KOPT-K1 (cell line): ENCODE measurements around the gene DLGAP4.
A peak's percentile ranks its signal among the peaks of the same experiment; 100 is the strongest.

Experiments
- H3K27ac ChIP-seq: fragments of 200-600 bp; sonication (generic); 2 replicates; pipeline ENCODE4 v1.5.1; 2016; ENCODE audit warnings: antibody characterized with exemption, mild to moderate bottlenecking, low read depth, low read length; ENCODE audit not compliant: poor library complexity, severe bottlenecking
- H3K36me3 ChIP-seq: fragments of 200-600 bp; sonication (generic); 2 replicates; pipeline ENCODE4 v1.5.1; 2017; ENCODE audit warnings: antibody characterized with exemption, mild to moderate bottlenecking, low read length, moderate library complexity; ENCODE audit not compliant: insufficient read depth
- H3K9me3 ChIP-seq: fragments of 200-600 bp; sonication (generic); 2 replicates; pipeline ENCODE4 v1.5.1; 2017; ENCODE audit warnings: antibody characterized with exemption, low read length, mild to moderate bottlenecking; ENCODE audit not compliant: insufficient read depth, poor library complexity, severe bottlenecking

The DLGAP4 gene

GRCh38 chr20:36491901-36492617 is 185.9 kb downstream of the DLGAP4 start:
- H3K27ac ChIP-seq, result peak overlapping the region; percentile 71
- H3K9me3 ChIP-seq, result no peaks in the 10 kb centered on the region
- H3K36me3 ChIP-seq, result peaks cover 4% of the 10 kb centered on the region; the same call in 1 of the 2 replicates

GRCh38 chr20:36493051-36493800 is 187.1 kb downstream of the DLGAP4 start:
- H3K27ac ChIP-seq, result no peak overlapping the region

GRCh38 chr20:36493801-36494114 is 187.6 kb downstream of the DLGAP4 start:
- no peaks in the 10 kb centered on the region for H3K9me3 ChIP-seq
- no peak overlapping the region for H3K27ac ChIP-seq
- peaks cover 12% of the 10 kb centered on the region; the same call in 1 of the 2 replicates for H3K36me3 ChIP-seq

More at GRCh38 chr20:36493051-36493800, 187.1 kb downstream of the DLGAP4 start:
- Histone ChIP-seq H3K36me3 (peaks cover 12% of the 10 kb centered on the region; the same call in 1 of the 2 replicates), H3K9me3 (no peaks in the 10 kb centered on the region)

- peaks cover 23% of the 10 kb centered on the region; the same call in 1 of the 2 replicates for H3K36me3 ChIP-seq
- no peaks in the 10 kb centered on the region for H3K9me3 ChIP-seq
- H3K27ac ChIP-seq, result no peak overlapping the region
Observed at GRCh38 chr20:36496707-36497669, 190.8 kb downstream of the DLGAP4 start.

DNA sequence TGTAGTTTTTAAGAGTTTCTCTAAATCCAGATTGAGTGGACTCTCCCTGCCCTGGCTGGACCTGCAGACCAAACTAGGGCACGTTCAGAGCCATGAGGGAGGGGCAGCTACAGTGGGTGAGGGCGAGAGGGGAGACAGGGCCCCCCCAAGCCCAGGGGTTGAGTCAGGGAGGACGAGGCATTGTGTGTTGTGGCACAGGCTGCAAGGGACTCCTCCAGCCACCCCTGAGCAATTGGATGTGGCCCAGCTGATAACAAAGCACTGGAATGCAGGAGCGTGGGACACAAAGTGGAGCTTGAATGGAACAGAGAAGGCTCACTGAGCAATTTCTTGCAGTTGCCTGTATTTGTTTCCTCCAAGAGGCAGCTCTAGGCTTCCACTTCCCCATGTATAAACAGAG is 191.7 kb downstream of the DLGAP4 start:
- no peak overlapping the region for H3K27ac ChIP-seq
- H3K36me3 ChIP-seq, result peaks cover 24% of the 10 kb centered on the region; the same call in 1 of the 2 replicates
- H3K9me3 ChIP-seq, result no peaks in the 10 kb centered on the region

DNA sequence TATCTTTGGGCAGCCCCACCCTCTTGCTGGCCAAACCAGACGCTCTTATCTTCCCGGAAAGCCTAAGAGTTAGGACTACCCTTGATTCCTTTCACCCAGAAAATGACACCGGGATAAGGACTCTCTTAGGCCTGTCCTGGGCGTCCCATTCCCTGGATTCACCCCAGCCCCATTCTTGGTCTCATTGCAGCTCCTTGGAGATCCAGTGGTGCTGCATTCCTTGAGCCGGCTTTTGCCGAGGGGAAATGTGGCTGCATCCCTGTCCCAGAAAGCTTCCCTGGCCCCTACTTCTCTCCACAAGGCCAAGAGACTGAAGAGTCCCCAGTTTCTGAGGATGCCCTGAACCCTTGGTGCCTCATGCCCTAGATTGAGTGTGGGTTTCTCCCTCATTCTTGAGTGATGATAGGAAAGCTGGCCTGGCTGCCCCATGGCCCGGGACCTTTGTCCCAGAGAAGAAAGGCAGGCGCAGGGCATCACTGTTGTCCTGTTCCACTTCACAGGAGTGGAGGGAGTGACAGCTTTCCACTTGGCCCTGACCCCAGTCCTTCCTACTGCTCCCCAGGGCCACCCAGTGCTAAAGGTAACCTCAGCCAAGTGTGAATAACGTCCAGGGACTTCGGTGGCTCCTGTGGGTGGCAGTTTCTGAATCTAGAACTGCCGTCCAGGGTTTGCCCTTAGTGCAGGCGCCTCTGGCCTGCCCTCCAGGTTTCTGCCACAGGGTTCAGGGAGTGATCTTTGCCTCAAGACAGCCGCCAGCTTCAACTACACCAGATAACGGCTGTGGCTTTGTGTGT is 192.4 kb downstream of the DLGAP4 start:
- Histone ChIP-seq H3K27ac (no peak overlapping the region), H3K36me3 (peaks cover 27% of the 10 kb centered on the region; the same call in 1 of the 2 replicates), H3K9me3 (no peaks in the 10 kb centered on the region)

DNA sequence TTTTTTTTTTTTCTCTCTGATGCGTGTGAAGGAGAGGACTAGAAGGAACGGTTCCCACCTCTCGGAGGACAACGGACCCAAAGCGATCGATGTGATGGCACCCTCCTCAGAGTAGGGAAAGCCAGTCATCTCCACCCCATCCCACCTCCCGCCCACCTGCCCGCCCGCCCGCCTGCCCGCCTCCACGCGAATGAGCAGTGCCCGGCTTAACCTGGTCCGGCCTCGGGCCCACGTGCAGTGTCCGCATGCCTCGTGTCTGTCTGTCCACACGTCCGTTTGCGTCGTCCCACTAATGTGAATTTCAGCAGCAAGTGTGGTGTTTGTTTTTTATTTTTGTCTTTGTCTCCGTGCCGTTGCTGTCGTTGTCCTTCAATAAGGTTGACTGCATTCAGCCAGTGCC is 193.1 kb downstream of the DLGAP4 start:
- no peaks in the 10 kb centered on the region for H3K9me3 ChIP-seq
- peaks cover 27% of the 10 kb centered on the region; the same call in 1 of the 2 replicates for H3K36me3 ChIP-seq
- no peak overlapping the region for H3K27ac ChIP-seq

DNA sequence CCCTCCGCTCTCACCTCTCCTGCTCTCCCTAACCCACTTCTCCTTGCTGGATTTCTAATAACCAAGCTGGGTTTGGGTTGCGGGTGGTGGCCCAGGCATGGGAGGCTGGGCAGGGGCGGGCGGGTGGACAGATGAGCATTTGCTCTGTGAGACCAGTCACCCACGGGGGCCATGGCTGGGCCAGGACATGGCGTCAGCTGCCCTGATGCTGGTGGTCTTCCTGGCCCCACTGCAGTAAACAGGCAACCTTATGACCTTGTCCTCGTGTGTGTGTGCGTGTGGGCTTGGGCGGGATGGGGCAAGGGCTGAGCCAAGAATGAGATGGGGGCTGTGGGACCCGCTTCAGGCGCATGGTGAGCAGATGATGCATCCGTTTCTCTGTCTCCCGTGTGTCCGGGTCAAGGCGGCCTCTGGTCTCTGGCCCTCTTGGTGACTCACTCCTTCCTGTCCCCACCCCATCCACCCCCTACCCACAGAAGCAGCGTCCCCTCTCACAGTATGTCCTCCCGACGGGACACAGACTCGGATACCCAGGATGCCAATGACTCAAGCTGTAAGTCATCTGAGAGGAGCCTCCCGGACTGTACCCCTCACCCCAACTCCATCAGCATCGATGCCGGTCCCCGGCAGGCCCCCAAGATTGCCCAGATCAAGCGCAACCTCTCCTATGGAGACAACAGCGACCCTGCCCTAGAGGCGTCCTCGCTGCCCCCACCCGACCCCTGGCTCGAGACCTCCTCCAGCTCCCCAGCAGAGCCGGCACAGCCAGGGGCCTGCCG is 193.8 kb downstream of the DLGAP4 start:
- H3K27ac ChIP-seq, result no peak overlapping the region
- no peaks in the 10 kb centered on the region for H3K9me3 ChIP-seq
- H3K36me3 ChIP-seq, result peaks cover 27% of the 10 kb centered on the region; the same call in 1 of the 2 replicates

DNA sequence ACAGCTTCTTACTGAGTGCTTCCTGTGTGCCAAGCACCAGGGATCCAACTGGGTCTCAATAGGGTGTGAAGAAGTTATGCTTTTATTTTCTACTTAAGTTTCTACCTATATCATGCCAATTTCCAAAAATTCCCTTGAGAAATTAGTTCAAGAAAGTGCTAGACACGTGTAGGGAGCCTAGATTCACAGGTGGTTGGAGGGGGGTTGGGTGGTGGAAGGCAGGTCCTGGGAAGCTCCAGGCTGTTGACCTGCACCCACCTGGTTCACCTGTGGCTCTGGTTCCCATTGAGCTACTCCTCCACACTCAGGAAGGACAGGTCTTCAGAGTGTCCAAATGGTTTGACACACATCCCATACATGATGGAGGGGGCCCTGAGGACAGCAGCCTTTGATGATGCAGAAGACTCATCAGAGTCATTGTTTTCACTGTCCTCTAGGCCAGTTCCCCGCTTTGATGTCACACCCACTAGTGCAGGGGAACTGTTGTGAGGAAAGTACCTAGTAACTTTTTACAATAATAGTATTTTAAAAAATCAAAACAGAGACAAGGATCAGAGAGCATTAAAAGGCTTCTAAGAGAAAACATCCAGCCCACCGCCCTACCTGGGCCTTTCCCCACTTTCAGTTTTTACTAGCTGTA is 195.3 kb downstream of the DLGAP4 start:
- H3K9me3 ChIP-seq, result no peaks in the 10 kb centered on the region
- no peak overlapping the region for H3K27ac ChIP-seq
- peaks cover 27% of the 10 kb centered on the region; the same call in 1 of the 2 replicates for H3K36me3 ChIP-seq

DNA sequence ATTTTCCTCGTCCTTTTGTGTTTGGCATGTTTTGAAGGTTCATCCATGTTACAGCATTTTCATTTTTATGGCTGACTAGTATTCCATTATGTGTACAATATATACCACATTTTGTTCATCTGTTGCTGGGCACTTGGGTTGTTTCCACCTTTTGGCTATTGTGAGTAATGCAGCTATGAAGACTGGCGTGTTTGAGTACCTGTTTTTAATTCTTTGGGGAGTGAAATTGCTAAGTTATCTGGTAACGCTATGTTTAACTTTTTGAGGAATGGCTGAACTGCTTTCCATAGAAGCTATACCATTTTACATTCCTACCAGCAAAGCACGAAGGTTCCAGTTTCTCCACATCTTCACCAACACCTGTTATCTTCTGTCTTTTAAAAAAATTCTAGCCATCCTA is 198.2 kb downstream of the DLGAP4 start:
- H3K9me3 ChIP-seq, result no peaks in the 10 kb centered on the region
- peaks cover 14% of the 10 kb centered on the region; the same call in 1 of the 2 replicates for H3K36me3 ChIP-seq
- H3K27ac ChIP-seq, result no peak overlapping the region

- H3K36me3 ChIP-seq, result 0 out of 2 replicates have a peak, but pooled peaks cover 4% of the 10 kb centered on the region
- no peaks in the 10 kb centered on the region for H3K9me3 ChIP-seq
- H3K27ac ChIP-seq, result no peak overlapping the region
Observed at GRCh38 chr20:36506253-36506652, 200.1 kb downstream of the DLGAP4 start.

- Histone ChIP-seq H3K9me3 (no peaks in the 10 kb centered on the region), H3K27ac (no peak overlapping the region), H3K36me3 (0 out of 2 replicates have a peak, but pooled peaks cover 4% of the 10 kb centered on the region)
Observed at GRCh38 chr20:36507746-36508145, 201.6 kb downstream of the DLGAP4 start.

DNA sequence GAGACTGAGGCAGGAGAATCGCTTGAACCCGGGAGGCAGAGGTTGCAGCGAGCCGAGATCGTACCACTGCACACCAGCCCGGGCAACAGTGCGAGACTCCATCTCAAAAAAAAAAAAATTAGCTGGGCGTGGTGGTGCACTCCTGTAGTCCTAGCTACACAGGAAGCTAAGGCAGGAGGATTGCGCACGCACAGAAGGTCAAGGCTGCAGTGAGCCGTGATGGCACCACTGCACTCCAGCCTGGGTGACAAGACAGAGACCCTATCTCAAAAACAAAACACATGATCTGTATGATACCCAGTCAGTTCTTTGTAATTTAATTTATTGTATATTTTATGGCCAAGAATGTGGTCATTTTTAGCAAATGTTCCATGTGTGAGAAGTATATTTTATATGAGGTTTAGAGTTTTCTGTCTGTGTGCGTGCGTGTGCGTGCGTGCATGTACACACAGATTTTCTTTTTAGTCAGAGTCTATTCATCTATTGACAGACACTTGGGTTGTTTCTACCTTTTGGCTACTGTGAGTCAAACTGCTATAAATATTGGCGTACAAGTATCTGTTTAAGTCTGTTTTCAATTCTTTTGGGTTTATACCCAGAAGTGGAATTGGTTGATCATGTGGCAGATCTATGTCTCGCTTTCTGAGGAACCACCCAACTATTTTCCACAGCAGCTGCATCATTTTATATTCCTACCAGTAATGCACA is 213.0 kb downstream of the DLGAP4 start:
- H3K27ac ChIP-seq, result no peak overlapping the region
- H3K9me3 ChIP-seq, result no peaks in the 10 kb centered on the region
- peaks cover 6% of the 10 kb centered on the region for H3K36me3 ChIP-seq
